Stimulated activated CD8-positive, alpha-beta memory T cell treated with anti-CD3 and anti-CD28 coated beads, Interleukin-12 subunit alpha, Interleukin-12 subunit beta, amount 100 ng/mL, for 1 hour (primary cell): ENCODE results near the gene ISM1.

Source experiments
- DNase-seq: peaks from one replicate; pipeline ENCODE4 v3.0.0-alpha.2; 2020; ENCODE audit warnings: low read depth

The ISM1 gene

GRCh38 chr20:13348311-13349234 lies 127.5 kb downstream of the ISM1 start:
- DNase-seq = no peak

DNA sequence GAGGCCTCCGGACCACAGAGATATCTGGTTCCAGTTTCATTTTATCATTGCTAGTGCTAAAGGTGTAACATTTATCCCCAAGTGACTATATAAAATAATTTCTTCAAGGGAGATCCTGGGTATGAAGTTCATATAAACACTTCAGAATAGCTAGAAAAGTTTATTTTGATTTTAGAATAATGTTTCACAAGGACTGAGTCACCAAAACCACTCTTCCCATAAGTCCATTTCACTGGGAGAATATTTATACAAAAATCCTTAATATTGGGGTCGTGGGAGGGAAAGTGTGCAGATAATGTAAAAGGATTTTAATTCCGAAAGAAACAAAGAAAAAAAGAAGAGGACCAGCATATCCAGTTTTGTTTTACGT lies 128.1 kb downstream of the ISM1 start:
- DNase-seq = no peak
